Stimulated activated CD8-positive, alpha-beta memory T cell treated with anti-CD3 and anti-CD28 coated beads, Interleukin-4, amount 100 ng/mL, for 4 hours (primary cell): ENCODE measurements around the gene DNAL4.
A peak's percentile ranks its signal among the peaks of the same experiment; 100 is the strongest.

Experiments
- DNase-seq, 2 donors: peaks; one replicate each; pipeline ENCODE4 v3.0.0-alpha.2; 2020; ENCODE audit warnings: low read depth in 2 of 2, low spot score in 1 of 2

The DNAL4 gene

GRCh38 chr22:38760477-38761201, 33.3 kb downstream of the DNAL4 start:
- no peak for DNase-seq

GRCh38 chr22:38759005-38759404, 34.9 kb downstream of the DNAL4 start:
- no peak for DNase-seq

DNA sequence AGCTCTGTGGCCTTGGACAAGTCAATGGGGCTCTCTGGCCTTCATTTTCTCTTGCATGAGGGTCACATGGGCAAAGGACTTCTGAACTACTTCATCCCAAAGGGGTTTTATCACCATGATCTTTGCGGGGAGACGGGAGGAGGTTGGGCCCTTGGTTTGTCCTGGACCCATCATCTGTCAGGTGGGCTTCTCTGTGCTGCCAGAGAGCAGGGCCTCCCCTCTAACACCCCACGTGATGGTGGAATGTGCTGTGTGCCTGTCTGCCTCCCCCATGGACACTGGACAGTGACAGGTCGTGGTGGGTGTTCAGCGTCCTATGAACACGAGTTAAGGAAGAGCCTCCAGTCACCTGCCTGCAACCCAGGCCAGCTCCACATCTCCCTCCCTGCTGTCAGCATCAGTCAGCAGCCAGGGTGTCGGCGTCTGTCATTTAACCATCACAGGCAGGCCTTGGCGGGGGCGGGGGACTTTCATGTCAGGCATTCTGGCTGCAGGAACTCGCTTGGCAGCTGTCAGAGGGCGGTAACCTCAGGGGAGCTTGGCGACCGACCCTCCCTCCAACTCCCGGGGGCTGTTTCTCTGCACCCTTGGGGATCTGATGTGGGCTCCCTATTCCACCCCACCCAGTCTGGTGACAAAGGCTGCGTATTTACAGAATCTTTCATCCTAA, 35.5 kb downstream of the DNAL4 start:
- peak; percentile 56 to 62 for DNase-seq

DNA sequence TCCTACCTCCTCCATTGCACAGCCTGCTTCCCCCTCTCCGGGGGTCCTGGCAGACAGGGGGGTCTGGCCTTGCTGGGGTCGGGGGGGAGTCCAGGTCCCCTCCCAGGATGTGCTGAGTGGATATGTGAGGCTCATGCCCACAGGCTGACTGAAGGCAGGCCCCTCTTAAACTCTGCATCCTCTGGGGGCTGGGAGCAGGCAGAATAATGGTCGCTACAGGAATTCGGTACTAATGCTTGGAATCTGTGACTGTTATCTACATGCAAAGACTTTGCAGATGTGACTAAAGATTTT, 36.5 kb downstream of the DNAL4 start:
- DNase-seq, result no peak

GRCh38 chr22:38756711-38757463, 37.1 kb downstream of the DNAL4 start:
- no peak for DNase-seq

GRCh38 chr22:38755911-38756532, 37.9 kb downstream of the DNAL4 start, which contains the start of gene SUN2:
Gene SUN2 (minus strand): TSS chr22:38755998. CDS start chr22:38752628, 3,370 bp downstream.
- peak; percentile 88 to 91 for DNase-seq

- DNase-seq, result no peak
Measured at GRCh38 chr22:38755155-38755910, 38.6 kb downstream of the DNAL4 start.

DNA sequence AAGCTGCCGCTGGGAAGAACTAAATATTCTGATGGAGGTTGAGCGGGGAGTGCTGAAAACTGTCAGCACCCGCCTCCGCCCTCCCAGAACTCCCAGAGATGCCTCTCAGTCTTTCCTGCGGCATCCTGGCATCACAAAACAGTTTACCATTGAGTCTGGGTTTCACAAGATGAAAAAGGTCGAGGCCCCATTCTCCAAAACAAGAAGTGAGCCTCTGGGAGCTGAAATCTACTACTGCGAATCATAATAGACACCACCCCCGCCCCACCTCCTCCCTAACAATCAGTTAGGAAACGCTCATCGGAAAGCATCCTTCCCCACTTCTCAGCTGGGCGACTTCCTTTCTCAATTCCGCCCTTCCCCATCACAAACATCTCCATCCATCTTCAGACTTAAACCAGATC, 39.2 kb downstream of the DNAL4 start:
- no peak for DNase-seq

GRCh38 chr22:38753948-38754750, 39.8 kb downstream of the DNAL4 start:
- DNase-seq, result no peak

DNA sequence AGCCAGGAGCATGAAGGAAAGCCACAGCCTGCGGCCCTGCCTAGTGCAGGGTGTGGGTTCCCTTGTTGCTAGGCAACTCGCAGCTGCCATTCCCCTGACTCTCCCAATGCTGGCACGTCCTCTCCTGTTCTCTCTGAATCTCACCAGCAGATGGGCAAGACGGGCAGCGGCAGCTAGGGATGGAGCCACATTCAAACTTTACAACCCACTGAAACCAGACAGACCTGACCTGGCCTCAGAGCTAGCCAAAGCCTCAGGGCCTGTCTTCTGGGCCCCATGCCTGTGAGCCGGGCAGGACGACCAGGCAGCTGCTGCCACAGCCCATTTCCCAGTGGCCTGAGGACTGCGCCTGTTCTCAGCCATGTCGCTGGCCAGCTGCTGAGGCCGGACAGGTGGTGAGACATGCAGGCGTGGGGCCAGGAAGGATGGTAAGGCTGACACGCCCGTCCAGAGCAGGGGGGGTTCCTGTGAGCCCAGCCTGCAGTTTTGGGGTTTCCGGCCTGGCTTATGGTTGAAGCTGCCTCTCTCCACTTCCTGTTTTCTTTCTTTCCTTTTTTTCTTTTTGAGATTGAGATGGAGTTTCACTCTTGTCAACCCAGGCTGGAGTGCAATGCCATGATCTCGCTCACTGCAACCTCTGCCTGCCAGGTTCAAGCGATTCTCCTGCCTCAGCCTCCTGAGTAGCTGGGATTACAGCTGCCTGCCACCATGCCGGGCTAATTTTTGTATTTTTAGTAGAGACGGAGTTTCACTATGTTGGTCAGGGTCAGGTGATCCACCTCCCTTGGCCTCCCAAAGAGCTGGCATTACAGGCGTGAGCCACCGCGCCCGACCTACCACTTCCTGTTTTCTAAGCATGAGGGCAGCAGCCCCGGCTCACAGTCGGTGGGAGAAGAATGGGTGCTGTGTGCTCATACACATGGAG, 42.3 kb downstream of the DNAL4 start:
- DNase-seq, result peak in 1 of 2 donors; percentile 42

- DNase-seq, result no peak
Measured at GRCh38 chr22:38751066-38751421, 42.9 kb downstream of the DNAL4 start.

GRCh38 chr22:38750638-38751037, 43.3 kb downstream of the DNAL4 start:
- no peak for DNase-seq

- no peak for DNase-seq
Measured at GRCh38 chr22:38750104-38750503, 43.8 kb downstream of the DNAL4 start.

GRCh38 chr22:38748487-38749136, 45.3 kb downstream of the DNAL4 start:
- no peak for DNase-seq

- no peak for DNase-seq
Measured at GRCh38 chr22:38745676-38746460, 48.1 kb downstream of the DNAL4 start.

GRCh38 chr22:38744981-38745380, 49.0 kb downstream of the DNAL4 start:
- no peak for DNase-seq

DNA sequence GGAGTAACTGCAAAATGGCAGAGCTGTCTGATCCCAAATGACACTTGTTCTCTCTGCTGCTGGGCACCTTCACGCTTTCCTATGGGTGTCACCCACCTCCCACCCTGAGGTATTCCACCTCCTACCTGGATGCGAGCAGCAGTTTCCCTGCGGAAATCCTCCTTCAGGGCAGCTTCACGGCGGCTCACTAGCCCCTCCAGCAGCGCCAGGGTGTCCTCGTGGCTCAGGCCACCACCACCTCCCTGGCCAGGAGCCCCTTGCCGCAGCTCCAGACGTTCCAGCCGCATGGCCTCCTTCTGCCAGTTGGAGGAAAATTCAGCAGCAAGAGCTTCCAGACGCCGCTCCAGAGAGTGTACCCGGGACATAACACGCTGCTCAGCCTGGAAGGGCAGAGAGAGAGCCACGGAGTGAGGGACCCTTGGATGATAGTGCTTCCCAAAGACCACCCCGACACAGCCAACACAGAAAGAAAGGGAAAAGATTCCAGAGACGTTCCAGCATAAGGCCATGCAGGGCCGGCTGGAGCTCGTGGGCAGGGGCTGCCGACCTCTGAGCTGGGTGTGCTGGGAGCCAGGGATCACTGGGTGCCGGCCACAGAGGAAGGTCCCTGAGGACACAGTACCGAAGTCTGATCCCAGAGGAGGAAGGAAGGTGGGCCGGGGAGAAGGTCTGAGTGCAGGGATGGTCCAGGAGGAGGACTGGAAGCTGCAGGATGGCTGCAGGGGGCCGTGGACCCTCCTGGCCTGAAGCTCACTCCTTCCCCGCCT, 51.6 kb downstream of the DNAL4 start:
- no peak for DNase-seq
